NB4 (cell line): Measurements from ENCODE around the gene LRRC49.
A peak's percentile ranks its signal among the peaks of the same experiment; 100 is the strongest.

Experiments
- DNase-seq: peaks from one replicate; pipeline ENCODE4 v3.0.0; 2010; ENCODE audit warnings: low read depth
- H3K4me3 ChIP-seq: one replicate; pipeline ENCODE4 v1.5.1; 2011; ENCODE audit warnings: mild to moderate bottlenecking, low read depth, low read length, moderate library complexity
- CTCF ChIP-seq: IDR thresholded peaks from one replicate; pipeline ENCODE4 v1.5.1; 2012; ENCODE audit warnings: low read depth, low read length
- MAX ChIP-seq: IDR thresholded peaks from 2 replicates; pipeline ENCODE4 v1.6.1; 2011; ENCODE audit warnings: low read depth, low read length
- MYC ChIP-seq: IDR thresholded peaks from 2 replicates; pipeline ENCODE4 v1.6.1; 2011; ENCODE audit warnings: low read depth, low read length
- POLR2A ChIP-seq: IDR thresholded peaks from 2 replicates; pipeline ENCODE4 v1.6.1; 2011; ENCODE audit warnings: mild to moderate bottlenecking; ENCODE audit not compliant: insufficient read length; ENCODE audit errors: extremely low read depth

The LRRC49 gene

GRCh38 chr15:70873232-70874054, 19.2 kb upstream of the LRRC49 start:
- no peak for DNase-seq

GRCh38 chr15:70875001-70875782, 17.4 kb upstream of the LRRC49 start:
- DNase-seq: no peak
- TF ChIP-seq MYC (no peak), CTCF (no peak), MAX (no peak), POLR2A (no peak)

More at GRCh38 chr15:70873232-70874054, 19.2 kb upstream of the LRRC49 start:
- H3K4me3 ChIP-seq: no peak overlapping the region
- TF ChIP-seq CTCF (no peak), POLR2A (no peak), MYC (no peak), MAX (no peak)

GRCh38 chr15:70876011-70876410, 16.6 kb upstream of the LRRC49 start:
- no peak for DNase-seq
- TF ChIP-seq MYC: no peak
- TF ChIP-seq POLR2A: no peak
- no peak for TF ChIP-seq MAX
- no peak for TF ChIP-seq CTCF
- H3K4me3 ChIP-seq: no peak overlapping the region

More at GRCh38 chr15:70875001-70875782, 17.4 kb upstream of the LRRC49 start:
- no peak overlapping the region for H3K4me3 ChIP-seq

GRCh38 chr15:70876683-70877082, 15.9 kb upstream of the LRRC49 start:
- H3K4me3 ChIP-seq: no peak overlapping the region
- no peak for TF ChIP-seq CTCF
- no peak for TF ChIP-seq MYC
- TF ChIP-seq MAX: no peak
- no peak for TF ChIP-seq POLR2A

GRCh38 chr15:70879401-70879800, 13.2 kb upstream of the LRRC49 start:
- H3K4me3 ChIP-seq: no peak overlapping the region
- no peak for TF ChIP-seq CTCF
- DNase-seq: peak; percentile 21

More at GRCh38 chr15:70876683-70877082, 15.9 kb upstream of the LRRC49 start:
- DNase-seq: no peak
